Endodermal cell (in vitro differentiated cells): Measurements from ENCODE around the gene NAIF1. TPM values are rescaled to one million over a fixed set of nuclear protein-coding genes. Genes with fewer than 3 reads are reported as not detected.

Experiments used
- DNase-seq: peaks from one replicate; pipeline ENCODE4 v3.0.0-alpha.2; 2017
- H3K27ac ChIP-seq: 2 replicates; pipeline ENCODE4 v1.5.1; 2013; ENCODE audit warnings: mild to moderate bottlenecking, low read depth, low read length, moderate library complexity
- H3K27me3 ChIP-seq: 2 replicates; pipeline ENCODE4 v1.6.1; 2013; ENCODE audit warnings: mild to moderate bottlenecking, low read length, moderate library complexity; ENCODE audit not compliant: insufficient read depth, control insufficient read depth, poor library complexity, severe bottlenecking
- H3K36me3 ChIP-seq: 2 replicates; pipeline ENCODE4 v1.7.0; 2013; ENCODE audit warnings: mild to moderate bottlenecking, low read length, moderate library complexity; ENCODE audit not compliant: control insufficient read depth, insufficient read depth
- H3K4me1 ChIP-seq: one replicate; pipeline ENCODE4 v1.7.0; 2013; ENCODE audit warnings: low read length; ENCODE audit not compliant: control insufficient read depth, insufficient read depth
- H3K4me3 ChIP-seq: 2 replicates; pipeline ENCODE4 v1.5.1; 2013; ENCODE audit warnings: mild to moderate bottlenecking, low read length, moderate library complexity
- H3K9ac ChIP-seq: 2 replicates; pipeline ENCODE4 v1.6.1; 2013; ENCODE audit warnings: mild to moderate bottlenecking, low read length, moderate library complexity; ENCODE audit not compliant: poor library complexity, severe bottlenecking; ENCODE audit errors: extremely low read depth
- H3K9me3 ChIP-seq: 2 replicates; pipeline ENCODE4 v1.6.1; 2013; ENCODE audit warnings: mild to moderate bottlenecking, low read length, moderate library complexity; ENCODE audit not compliant: control insufficient read depth
- H3K27ac Mint-ChIP-seq: 2 replicates; pipeline ENCODE4 v1.8.0; 2020; ENCODE audit warnings: mixed read lengths
- H3K27me3 Mint-ChIP-seq: 2 replicates; pipeline ENCODE4 v1.8.0; 2021; ENCODE audit warnings: mild to moderate bottlenecking, mixed read lengths; ENCODE audit not compliant: insufficient read depth
- H3K36me3 Mint-ChIP-seq: 2 replicates; pipeline ENCODE4 v1.8.0; 2020; ENCODE audit warnings: low read depth, mixed read lengths
- H3K4me1 Mint-ChIP-seq: 2 replicates; pipeline ENCODE4 v1.8.0; 2020; ENCODE audit warnings: mixed read lengths
- H3K4me3 Mint-ChIP-seq: 2 replicates; pipeline ENCODE4 v1.8.0; 2020; ENCODE audit warnings: mild to moderate bottlenecking, moderate library complexity, mixed read lengths
- H3K9me3 Mint-ChIP-seq: 2 replicates; pipeline ENCODE4 v1.8.0; 2020; ENCODE audit warnings: mild to moderate bottlenecking, mixed read lengths
- whole genome bisulfite sequencing, 2 experiments: methylation state at CpG; one replicate each; pipeline versions ENCODE4 v1.1.5 to v1.1.7; 2013; ENCODE audit warnings: missing lambda C conversion rate in 2 of 2, mixed read lengths in 1 of 2; ENCODE audit not compliant: insufficient coverage in 1 of 2, insufficient read length in 1 of 2; 5-methylcytosine and 5-hydroxymethylcytosine counted together
- total RNA-seq, 2 donors: library from RNA; stranded (reverse); fragmentation: NEBNext Ultra II Directional in 1 of 2; extraction: Animal tissue kit (Norgen Biotek cat#: 25700) in 1 of 2; gene quantifications; 2 replicates in 1 of 2; 3 replicates in 1 of 2; pipeline ENCODE4 v1.2.1, GENCODE V29; 2021
- TF ChIP-seq, protein P1 (sequence below): fragments of 200-600 bp; sonication (generic); conservative IDR thresholded peaks from 2 replicates; pipeline ENCODE4 v1.5.0; 2021; ENCODE audit warnings: antibody characterized with exemption, mild to moderate bottlenecking

Gene NAIF1
- total RNA-seq, 2 donors from 2014 or later, result 6.2 to 6.6 TPM

DNA sequence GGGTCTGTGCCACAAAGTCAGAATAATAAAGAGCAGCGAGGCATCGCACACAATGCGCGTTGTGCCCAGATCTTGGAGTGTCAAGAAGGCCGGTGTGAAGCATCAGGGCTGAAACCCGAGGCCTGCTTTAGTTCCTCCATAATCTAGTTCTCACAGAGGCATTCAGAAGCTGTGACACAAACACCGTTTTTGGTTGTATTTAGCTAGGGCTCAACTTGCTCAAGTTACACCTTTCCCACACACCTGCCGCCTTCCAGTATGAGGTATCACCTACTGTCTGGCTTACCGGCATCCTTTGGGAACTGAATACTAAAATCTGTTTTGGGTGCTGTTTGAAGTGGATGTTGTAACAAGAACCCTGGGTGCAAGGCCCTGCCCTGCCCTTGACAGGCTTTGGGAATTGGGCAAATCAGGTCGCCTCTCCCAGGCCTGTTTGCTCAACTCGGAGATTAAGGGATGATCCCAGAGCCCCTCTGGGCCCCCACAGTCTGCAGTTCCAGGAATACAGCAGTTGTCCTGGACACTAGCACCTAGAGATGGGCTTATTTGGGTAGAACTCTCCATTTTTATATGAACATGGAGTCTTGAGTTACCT lies 27.9 kb upstream of the NAIF1 start:
- peaks cover 19% of the 10 kb centered on the region for H3K4me1 ChIP-seq
- DNase-seq, result no peak
- no peak overlapping the region for H3K4me3 ChIP-seq
- no peaks in the 10 kb centered on the region for H3K27me3 ChIP-seq
- no peaks in the 10 kb centered on the region for H3K9me3 Mint-ChIP-seq
- peaks cover 7% of the 10 kb centered on the region for H3K36me3 ChIP-seq
- TF ChIP-seq, protein P1, sequence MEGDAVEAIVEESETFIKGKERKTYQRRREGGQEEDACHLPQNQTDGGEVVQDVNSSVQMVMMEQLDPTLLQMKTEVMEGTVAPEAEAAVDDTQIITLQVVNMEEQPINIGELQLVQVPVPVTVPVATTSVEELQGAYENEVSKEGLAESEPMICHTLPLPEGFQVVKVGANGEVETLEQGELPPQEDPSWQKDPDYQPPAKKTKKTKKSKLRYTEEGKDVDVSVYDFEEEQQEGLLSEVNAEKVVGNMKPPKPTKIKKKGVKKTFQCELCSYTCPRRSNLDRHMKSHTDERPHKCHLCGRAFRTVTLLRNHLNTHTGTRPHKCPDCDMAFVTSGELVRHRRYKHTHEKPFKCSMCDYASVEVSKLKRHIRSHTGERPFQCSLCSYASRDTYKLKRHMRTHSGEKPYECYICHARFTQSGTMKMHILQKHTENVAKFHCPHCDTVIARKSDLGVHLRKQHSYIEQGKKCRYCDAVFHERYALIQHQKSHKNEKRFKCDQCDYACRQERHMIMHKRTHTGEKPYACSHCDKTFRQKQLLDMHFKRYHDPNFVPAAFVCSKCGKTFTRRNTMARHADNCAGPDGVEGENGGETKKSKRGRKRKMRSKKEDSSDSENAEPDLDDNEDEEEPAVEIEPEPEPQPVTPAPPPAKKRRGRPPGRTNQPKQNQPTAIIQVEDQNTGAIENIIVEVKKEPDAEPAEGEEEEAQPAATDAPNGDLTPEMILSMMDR, result no peak
- no peak overlapping the region for H3K9ac ChIP-seq
- H3K36me3 Mint-ChIP-seq, result peaks cover 4% of the 10 kb centered on the region
- H3K9me3 ChIP-seq, result no peaks in the 10 kb centered on the region
- no peak overlapping the region for H3K4me3 Mint-ChIP-seq
- no peaks in the 10 kb centered on the region for H3K27me3 Mint-ChIP-seq
- H3K4me1 Mint-ChIP-seq, result peaks cover 25% of the 10 kb centered on the region
- no peak overlapping the region for H3K27ac ChIP-seq
- 77 to 78% methylated on average over 10 to 11 of the region's 11 CpGs for WGBS, 2 experiments
- peak overlapping the region; percentile 83 for H3K27ac Mint-ChIP-seq

DNA sequence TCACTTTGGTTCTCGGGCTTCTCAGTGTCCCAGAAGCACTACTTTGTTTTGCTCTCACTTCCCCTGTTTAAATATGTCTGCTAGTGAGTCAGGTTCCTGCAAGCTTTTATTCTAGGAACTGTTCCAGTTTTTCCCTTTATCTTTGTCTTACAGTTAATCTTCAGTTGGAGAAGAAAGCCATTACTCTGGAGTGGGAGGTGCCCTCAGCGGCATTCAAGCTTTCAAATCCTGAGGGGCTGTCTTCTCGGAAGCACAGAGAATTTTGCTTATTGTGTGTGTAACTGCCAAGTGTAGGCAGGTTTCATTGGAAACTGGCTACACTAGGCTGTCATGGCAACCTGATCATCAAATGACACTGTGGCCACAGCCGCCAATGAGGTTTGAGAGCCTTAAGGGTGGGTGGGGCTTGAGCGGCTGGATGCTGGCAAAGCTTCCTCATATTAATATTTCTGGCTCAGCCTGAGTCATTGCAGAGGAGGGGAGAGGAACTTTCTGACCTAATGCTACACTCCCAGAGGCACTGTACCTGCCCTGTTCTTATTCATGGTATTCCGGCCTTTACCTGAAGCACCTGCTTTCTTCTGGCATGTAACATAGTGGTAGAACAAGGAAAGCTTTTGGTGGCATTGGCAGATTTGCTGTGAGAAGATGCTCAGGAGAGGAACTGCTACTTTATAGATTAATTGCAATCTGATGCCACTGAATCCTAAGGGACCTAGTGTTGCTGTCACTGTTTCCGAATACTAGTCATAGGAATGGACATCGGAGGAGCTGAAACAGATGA lies 27.2 kb upstream of the NAIF1 start:
- Mint-ChIP-seq H3K27ac (peak overlapping the region; percentile 83), H3K4me1 (peaks cover 19% of the 10 kb centered on the region), H3K9me3 (no peaks in the 10 kb centered on the region), H3K4me3 (no peak overlapping the region), H3K36me3 (peaks cover 4% of the 10 kb centered on the region), H3K27me3 (no peaks in the 10 kb centered on the region)
- H3K9me3 ChIP-seq, result no peaks in the 10 kb centered on the region
- H3K27ac ChIP-seq, result peak overlapping the region; percentile 95
- TF ChIP-seq, protein P1, result no peak
- 84 to 88% methylated on average over 6 to 8 of the region's 8 CpGs for WGBS, 2 experiments
- no peaks in the 10 kb centered on the region for H3K27me3 ChIP-seq
- peak; percentile 86 for DNase-seq
- H3K9ac ChIP-seq, result no peak overlapping the region
- H3K36me3 ChIP-seq, result peaks cover 7% of the 10 kb centered on the region
- H3K4me3 ChIP-seq, result no peak overlapping the region
- peaks cover 13% of the 10 kb centered on the region for H3K4me1 ChIP-seq

DNA sequence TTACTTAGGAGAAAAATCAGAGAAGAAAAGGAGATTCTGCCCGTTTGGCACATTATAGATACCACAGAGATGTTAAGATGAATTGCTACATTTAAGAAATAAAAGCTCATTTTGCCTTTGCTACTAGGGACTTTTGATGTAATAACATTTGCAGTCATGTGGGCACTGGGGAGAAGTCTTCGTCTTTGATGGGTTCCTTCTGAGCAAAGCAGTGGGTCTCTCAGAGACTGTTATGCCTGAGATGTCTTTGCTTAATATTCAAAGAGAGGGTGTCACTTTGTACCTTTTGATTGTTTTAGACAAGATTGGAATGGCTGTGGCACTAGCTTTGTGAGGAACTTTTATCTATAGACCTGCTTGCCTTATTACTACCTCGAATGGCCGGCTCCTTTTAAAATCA lies 25.9 kb upstream of the NAIF1 start:
- TF ChIP-seq, protein P1, result no peak
- DNase-seq, result no peak
- Histone ChIP-seq H3K9ac (no peak overlapping the region), H3K9me3 (no peaks in the 10 kb centered on the region), H3K27me3 (no peaks in the 10 kb centered on the region), H3K27ac (no peak overlapping the region), H3K4me3 (no peak overlapping the region), H3K4me1 (peaks cover 6% of the 10 kb centered on the region), H3K36me3 (peaks cover 7% of the 10 kb centered on the region)
- H3K27me3 Mint-ChIP-seq, result no peaks in the 10 kb centered on the region
- peaks cover 9% of the 10 kb centered on the region for H3K4me1 Mint-ChIP-seq
- H3K27ac Mint-ChIP-seq, result peak overlapping the region; percentile 75
- H3K9me3 Mint-ChIP-seq, result no peaks in the 10 kb centered on the region
- 71 to 100% methylated on average over 2 to 4 of the region's 4 CpGs for WGBS, 2 experiments
- no peak overlapping the region for H3K4me3 Mint-ChIP-seq
- peaks cover 4% of the 10 kb centered on the region for H3K36me3 Mint-ChIP-seq
